Stimulated activated CD4-positive, alpha-beta T cell treated with anti-CD3 and anti-CD28 coated beads, Interleukin-1b, Interleukin-23, amount 100 ng/mL, for 48 hours (primary cell): Measurements from ENCODE around the gene ADGRV1.
"Not testable (repeated sequence)": the region's sequence is repeated elsewhere in the genome, so short reads cannot be mapped to it uniquely, and the experiment has no call there.

Experiments
- DNase-seq: peaks from one replicate; pipeline ENCODE4 v3.0.0-alpha.2; 2020

ADGRV1 gene

GRCh38 chr5:90746119-90746518 lies 187.5 kb downstream of the ADGRV1 start:
- no peak for DNase-seq

- DNase-seq, result no peak
Measured at GRCh38 chr5:90747175-90747574, 188.6 kb downstream of the ADGRV1 start.

GRCh38 chr5:90747693-90748092 lies 189.1 kb downstream of the ADGRV1 start:
- no peak for DNase-seq

- DNase-seq, result no peak
Measured at GRCh38 chr5:90759119-90759518, 200.5 kb downstream of the ADGRV1 start.

- no peak for DNase-seq
Measured at GRCh38 chr5:90767710-90768109, 209.1 kb downstream of the ADGRV1 start.

DNA sequence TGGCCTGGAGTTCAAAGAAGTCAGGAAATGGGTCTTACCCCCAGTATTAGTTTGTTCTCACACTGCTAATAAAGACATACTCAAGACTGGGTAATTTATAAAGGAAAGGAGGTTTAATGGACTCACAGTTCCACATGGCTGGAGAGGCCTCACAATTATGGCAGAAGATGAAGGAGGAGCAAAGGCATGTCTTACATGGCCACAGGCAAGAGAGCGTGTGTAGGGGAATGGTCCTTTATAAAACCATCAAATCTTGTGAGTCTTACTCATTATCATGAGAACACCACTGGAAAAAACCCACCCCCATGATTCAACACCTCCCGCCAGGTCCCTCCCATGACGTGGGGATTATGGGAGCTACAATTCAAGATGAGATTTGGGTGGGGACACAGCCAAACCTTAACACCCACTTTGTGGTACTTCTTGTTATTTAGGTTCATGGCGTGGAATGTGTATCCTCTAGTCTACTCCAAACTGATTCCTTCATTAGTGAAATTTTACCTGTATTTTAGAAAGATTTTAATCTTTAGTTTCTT lies 211.5 kb downstream of the ADGRV1 start:
- DNase-seq, result not testable (repeated sequence)

GRCh38 chr5:90777959-90778358 lies 219.4 kb downstream of the ADGRV1 start:
- no peak for DNase-seq

DNA sequence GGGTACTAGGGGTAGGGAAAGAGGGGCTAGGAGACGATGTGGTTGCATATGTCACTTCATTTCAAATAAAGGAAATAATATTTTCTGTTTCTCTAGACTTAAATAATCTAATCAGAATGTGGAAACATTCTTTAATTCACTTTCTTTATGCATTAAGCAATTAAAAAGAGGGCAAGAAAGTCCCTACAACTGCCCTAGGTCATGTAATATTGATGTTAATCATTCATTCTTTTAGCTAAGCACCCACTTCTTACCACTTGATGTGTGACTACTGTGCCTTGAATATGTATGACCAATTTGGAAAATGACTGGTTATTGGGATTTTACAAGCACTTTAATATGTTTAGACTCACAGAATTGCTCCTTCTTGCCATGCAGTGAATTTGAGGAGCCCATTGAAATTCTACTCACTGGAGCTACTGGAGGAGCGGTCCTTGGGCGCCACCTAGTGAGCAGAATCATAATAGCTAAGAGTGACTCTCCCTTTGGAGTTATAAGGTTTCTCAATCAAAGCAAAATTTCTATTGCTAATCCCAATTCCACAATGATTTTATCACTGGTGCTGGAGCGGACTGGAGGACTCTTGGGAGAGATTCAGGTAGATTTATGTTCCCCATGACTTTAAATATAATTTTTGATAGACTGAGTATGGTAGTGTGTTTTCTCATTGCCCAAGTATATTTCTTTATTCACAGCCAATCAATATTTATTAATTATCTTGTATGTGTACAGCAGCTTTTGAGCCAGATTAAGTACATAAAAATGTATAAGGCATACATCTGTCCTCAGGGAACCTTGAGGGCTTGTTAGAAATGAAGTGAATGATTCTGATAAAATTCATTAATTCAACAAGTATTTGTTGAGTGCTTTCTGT lies 225.1 kb downstream of the ADGRV1 start:
- peak; percentile 60 for DNase-seq

- no peak for DNase-seq
Measured at GRCh38 chr5:90786756-90787155, 228.2 kb downstream of the ADGRV1 start.

GRCh38 chr5:90792725-90793124 lies 234.1 kb downstream of the ADGRV1 start:
- no peak for DNase-seq

- no peak for DNase-seq
Measured at GRCh38 chr5:90793183-90793582, 234.6 kb downstream of the ADGRV1 start.

DNA sequence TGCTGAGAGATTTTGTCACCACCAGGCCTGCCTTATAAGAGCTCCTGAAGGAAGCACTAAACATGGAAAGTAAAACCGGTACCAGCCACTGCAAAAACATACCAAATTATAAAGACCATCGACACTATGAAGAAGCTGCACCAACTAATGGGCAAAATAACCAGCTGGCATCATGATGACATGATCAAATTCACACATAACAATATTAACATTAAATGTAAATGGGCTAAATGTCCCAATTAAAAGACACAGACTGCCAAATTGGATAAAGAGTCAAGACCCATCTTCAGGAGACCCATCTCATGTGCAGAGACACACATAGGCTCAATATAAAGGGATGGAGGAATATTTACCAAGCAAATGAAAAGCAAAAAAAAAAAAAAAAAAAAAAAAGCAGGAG lies 238.3 kb downstream of the ADGRV1 start:
- DNase-seq, result not testable (repeated sequence)

- DNase-seq, result not testable (repeated sequence)
Measured at GRCh38 chr5:90800082-90800481, 241.5 kb downstream of the ADGRV1 start.

- not testable (repeated sequence) for DNase-seq
Measured at GRCh38 chr5:90800515-90800914, 241.9 kb downstream of the ADGRV1 start.

DNA sequence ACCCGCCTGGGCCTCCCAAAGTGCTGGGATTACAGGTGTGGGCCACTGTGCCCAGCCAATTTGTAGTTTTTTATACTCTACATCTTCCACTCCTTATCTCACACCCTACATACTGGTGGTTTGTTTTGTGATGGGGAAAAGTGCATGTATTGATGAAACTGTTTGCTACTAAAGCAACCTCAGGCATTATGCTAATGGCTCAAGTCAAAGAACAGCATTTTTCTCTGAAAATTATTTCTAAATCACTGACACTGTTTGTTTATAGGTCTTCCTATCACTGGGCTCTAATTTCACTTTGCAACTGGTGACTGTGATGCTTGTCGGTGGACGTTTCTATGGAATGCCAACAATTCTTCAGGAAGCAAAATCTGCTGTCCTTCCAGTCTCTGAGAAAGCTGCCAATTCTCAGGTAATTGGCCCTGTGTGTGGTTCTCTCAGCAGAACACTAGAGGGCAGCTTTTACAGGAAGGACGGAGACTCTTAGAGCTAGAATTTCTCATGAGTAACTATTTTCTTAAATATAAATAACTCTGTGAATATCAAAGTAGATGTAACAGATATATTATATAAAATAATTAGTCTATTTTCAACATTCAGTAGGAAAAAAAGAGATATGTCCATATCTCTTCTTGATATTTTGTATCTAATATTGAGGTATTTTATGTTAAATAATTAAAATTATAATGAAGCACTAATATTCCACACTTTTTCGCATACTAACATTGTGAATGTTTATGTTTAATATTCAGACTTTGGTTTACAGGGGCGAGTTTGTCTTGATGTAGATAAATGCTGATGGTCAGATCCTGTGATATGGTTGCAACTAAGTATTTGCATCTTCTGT lies 244.1 kb downstream of the ADGRV1 start:
- no peak for DNase-seq

DNA sequence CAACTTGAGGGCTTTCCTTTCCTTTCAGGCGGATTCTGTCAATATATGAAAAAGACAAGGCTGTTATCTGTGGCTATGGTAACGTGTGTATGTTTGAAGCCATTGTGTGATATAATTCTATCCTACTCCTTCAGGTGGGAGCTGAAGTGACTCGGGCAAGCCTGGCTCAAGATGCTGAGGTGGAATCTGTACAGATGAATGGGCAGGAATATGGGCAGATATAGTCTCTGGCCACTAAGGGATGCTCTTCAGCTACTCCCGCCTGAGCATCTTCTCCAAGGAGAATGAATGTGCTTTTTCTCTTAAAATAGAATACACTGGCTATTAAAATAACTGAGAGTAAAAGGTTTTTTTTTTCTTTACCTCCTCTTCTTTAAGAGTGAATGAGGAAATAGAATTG lies 244.8 kb downstream of the ADGRV1 start:
- DNase-seq, result no peak

DNA sequence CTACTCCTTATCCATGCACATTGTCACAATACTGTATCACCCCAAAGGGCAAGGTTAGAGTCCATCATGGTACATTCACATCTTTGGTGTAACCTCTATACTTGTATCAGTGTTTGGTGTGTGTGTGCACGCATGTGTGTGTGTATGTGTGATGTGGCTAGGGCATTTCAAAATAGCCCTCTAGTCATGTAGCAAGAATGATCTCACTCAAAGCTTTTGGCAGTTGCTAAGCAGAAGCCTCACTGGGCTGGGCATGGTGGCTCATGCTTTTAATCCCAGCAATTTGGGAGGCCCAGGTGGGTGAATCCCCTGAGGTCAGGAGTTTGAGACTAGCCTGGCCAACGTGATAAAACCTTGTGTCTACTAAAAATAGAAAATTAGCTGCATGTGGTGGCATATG lies 245.3 kb downstream of the ADGRV1 start:
- DNase-seq, result no peak

- DNase-seq, result no peak
Measured at GRCh38 chr5:90807496-90807895, 248.9 kb downstream of the ADGRV1 start.

DNA sequence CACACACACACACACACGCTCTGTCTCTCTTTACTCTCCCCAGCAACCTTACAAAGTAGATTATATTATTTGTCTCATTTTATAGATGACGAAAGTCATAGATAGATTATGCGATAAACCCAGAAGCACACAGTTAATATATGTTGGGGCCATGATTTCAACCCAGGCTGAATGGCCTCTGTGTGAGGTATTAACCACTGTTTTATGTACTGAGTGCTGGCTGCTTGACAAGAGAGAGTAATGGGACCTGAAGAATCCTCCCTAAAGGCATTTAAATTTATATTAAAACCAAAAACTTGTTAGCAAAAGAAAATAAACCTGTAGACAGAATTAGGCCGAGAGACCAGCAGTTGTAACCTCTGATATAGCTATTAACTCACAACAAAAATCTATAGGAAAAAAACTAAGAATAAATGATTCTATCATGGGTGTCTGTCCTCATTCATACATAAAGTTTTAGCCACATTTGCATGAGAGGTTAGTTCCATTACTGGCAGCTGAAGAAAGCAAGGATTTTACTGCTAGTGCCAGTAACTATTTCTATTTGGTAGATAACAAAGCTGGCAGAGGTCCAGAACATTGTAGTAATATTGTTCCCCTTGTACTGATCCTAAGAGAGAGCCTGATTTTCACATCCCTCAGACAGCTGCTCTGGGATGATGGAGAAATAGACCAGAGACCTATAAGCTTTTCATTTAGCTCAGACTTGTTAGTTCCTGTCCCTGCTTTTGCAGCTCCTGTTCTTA lies 250.9 kb downstream of the ADGRV1 start:
- DNase-seq, result no peak

GRCh38 chr5:90810211-90810610 lies 251.6 kb downstream of the ADGRV1 start:
- no peak for DNase-seq

- no peak for DNase-seq
Measured at GRCh38 chr5:90813392-90813791, 254.8 kb downstream of the ADGRV1 start.

GRCh38 chr5:90822062-90822461 lies 263.5 kb downstream of the ADGRV1 start:
- not testable (repeated sequence) for DNase-seq

- DNase-seq, result no peak
Measured at GRCh38 chr5:90824436-90824835, 265.8 kb downstream of the ADGRV1 start.
